ENCODE measurements around the gene SIGLEC9.
"Not testable (repeated sequence)": the region's sequence is repeated elsewhere in the genome, so short reads cannot be mapped to it uniquely, and the experiment has no call there.

GRCh38 chr19:51142809-51143475, 18.2 kb downstream of the SIGLEC9 start:
- not testable (repeated sequence) for TF ChIP-seq CTCF (conservative IDR thresholded peaks at IDR 0.05; ENCODE audit: low read length); EZH2phosphoT487 (IDR thresholded peaks at IDR 0.05; ENCODE audit: borderline replicate concordance)
